Measurements from ENCODE around the gene SIK2. TPM values are rescaled to one million over a fixed set of nuclear protein-coding genes. Genes with fewer than 3 reads are reported as not detected.

Gene SIK2
- total RNA-seq, 1 donor = 2.4 TPM

GRCh38 chr11:111680486-111681175, 78.4 kb downstream of the SIK2 start:
- Histone ChIP-seq H3K4me1 (ENCODE audit: insufficient read depth, low read length) (no peaks in the 10 kb centered on the region), H3K4me3 (ENCODE audit: low read length) (no peak overlapping the region), H3K27me3 (ENCODE audit: insufficient read depth, low read length) (no peaks in the 10 kb centered on the region), H3K9me3 (ENCODE audit: low read depth, low read length) (no peaks in the 10 kb centered on the region)

- H3K9me3 ChIP-seq (ENCODE audit: low read depth, low read length) = no peaks in the 10 kb centered on the region
- H3K4me3 ChIP-seq (ENCODE audit: low read length) = no peak overlapping the region
- H3K4me1 ChIP-seq (ENCODE audit: insufficient read depth, low read length) = no peaks in the 10 kb centered on the region
- H3K27me3 ChIP-seq (ENCODE audit: insufficient read depth, low read length) = no peaks in the 10 kb centered on the region
Observed at GRCh38 chr11:111683806-111684205, 81.6 kb downstream of the SIK2 start.

GRCh38 chr11:111684251-111684650, 82.0 kb downstream of the SIK2 start:
- Histone ChIP-seq H3K4me1 (ENCODE audit: insufficient read depth, low read length) (no peaks in the 10 kb centered on the region), H3K9me3 (ENCODE audit: low read depth, low read length) (no peaks in the 10 kb centered on the region), H3K27me3 (ENCODE audit: insufficient read depth, low read length) (no peaks in the 10 kb centered on the region), H3K4me3 (ENCODE audit: low read length) (no peak overlapping the region)

GRCh38 chr11:111688013-111688412, 85.8 kb downstream of the SIK2 start:
- no peaks in the 10 kb centered on the region for H3K4me1 ChIP-seq (ENCODE audit: insufficient read depth, low read length)
- no peaks in the 10 kb centered on the region for H3K27me3 ChIP-seq (ENCODE audit: insufficient read depth, low read length)
- H3K9me3 ChIP-seq (ENCODE audit: low read depth, low read length) = no peaks in the 10 kb centered on the region
- no peak overlapping the region for H3K4me3 ChIP-seq (ENCODE audit: low read length)

- Histone ChIP-seq H3K9me3 (ENCODE audit: low read depth, low read length) (no peaks in the 10 kb centered on the region), H3K4me1 (ENCODE audit: insufficient read depth, low read length) (no peaks in the 10 kb centered on the region), H3K27me3 (ENCODE audit: insufficient read depth, low read length) (no peaks in the 10 kb centered on the region), H3K4me3 (ENCODE audit: low read length) (no peak overlapping the region)
Observed at GRCh38 chr11:111691176-111691575, 88.9 kb downstream of the SIK2 start.

- Histone ChIP-seq H3K4me3 (ENCODE audit: low read length) (no peak overlapping the region), H3K27me3 (ENCODE audit: insufficient read depth, low read length) (no peaks in the 10 kb centered on the region), H3K9me3 (ENCODE audit: low read depth, low read length) (no peaks in the 10 kb centered on the region), H3K4me1 (ENCODE audit: insufficient read depth, low read length) (no peaks in the 10 kb centered on the region)
Observed at GRCh38 chr11:111691741-111692140, 89.5 kb downstream of the SIK2 start.

GRCh38 chr11:111693224-111693937, 91.1 kb downstream of the SIK2 start:
- no peaks in the 10 kb centered on the region for H3K4me1 ChIP-seq (ENCODE audit: insufficient read depth, low read length)
- H3K27me3 ChIP-seq (ENCODE audit: insufficient read depth, low read length) = no peaks in the 10 kb centered on the region
- H3K4me3 ChIP-seq (ENCODE audit: low read length) = no peak overlapping the region
- no peaks in the 10 kb centered on the region for H3K9me3 ChIP-seq (ENCODE audit: low read depth, low read length)

- H3K9me3 ChIP-seq (ENCODE audit: low read depth, low read length) = no peaks in the 10 kb centered on the region
- no peaks in the 10 kb centered on the region for H3K4me1 ChIP-seq (ENCODE audit: insufficient read depth, low read length)
- H3K27me3 ChIP-seq (ENCODE audit: insufficient read depth, low read length) = no peaks in the 10 kb centered on the region
- no peak overlapping the region for H3K4me3 ChIP-seq (ENCODE audit: low read length)
Observed at GRCh38 chr11:111694851-111695250, 92.6 kb downstream of the SIK2 start.

GRCh38 chr11:111696556-111696955, 94.3 kb downstream of the SIK2 start:
- Histone ChIP-seq H3K4me1 (ENCODE audit: insufficient read depth, low read length) (no peaks in the 10 kb centered on the region), H3K27me3 (ENCODE audit: insufficient read depth, low read length) (no peaks in the 10 kb centered on the region), H3K9me3 (ENCODE audit: low read depth, low read length) (no peaks in the 10 kb centered on the region), H3K4me3 (ENCODE audit: low read length) (no peak overlapping the region)

- Histone ChIP-seq H3K27me3 (ENCODE audit: insufficient read depth, low read length) (no peaks in the 10 kb centered on the region), H3K9me3 (ENCODE audit: low read depth, low read length) (no peaks in the 10 kb centered on the region), H3K4me3 (ENCODE audit: low read length) (no peak overlapping the region), H3K4me1 (ENCODE audit: insufficient read depth, low read length) (no peaks in the 10 kb centered on the region)
Observed at GRCh38 chr11:111697933-111698371, 95.7 kb downstream of the SIK2 start.

- Histone ChIP-seq H3K27me3 (ENCODE audit: insufficient read depth, low read length) (no peaks in the 10 kb centered on the region), H3K4me1 (ENCODE audit: insufficient read depth, low read length) (no peaks in the 10 kb centered on the region), H3K4me3 (ENCODE audit: low read length) (no peak overlapping the region), H3K9me3 (ENCODE audit: low read depth, low read length) (no peaks in the 10 kb centered on the region)
Observed at GRCh38 chr11:111698852-111699559, 96.8 kb downstream of the SIK2 start.

GRCh38 chr11:111699579-111700156, 97.4 kb downstream of the SIK2 start:
- Histone ChIP-seq H3K27me3 (ENCODE audit: insufficient read depth, low read length) (no peaks in the 10 kb centered on the region), H3K4me3 (ENCODE audit: low read length) (no peak overlapping the region), H3K4me1 (ENCODE audit: insufficient read depth, low read length) (no peaks in the 10 kb centered on the region), H3K9me3 (ENCODE audit: low read depth, low read length) (no peaks in the 10 kb centered on the region)

GRCh38 chr11:111700162-111700561, 97.9 kb downstream of the SIK2 start:
- Histone ChIP-seq H3K9me3 (ENCODE audit: low read depth, low read length) (no peaks in the 10 kb centered on the region), H3K4me3 (ENCODE audit: low read length) (no peak overlapping the region), H3K27me3 (ENCODE audit: insufficient read depth, low read length) (no peaks in the 10 kb centered on the region), H3K4me1 (ENCODE audit: insufficient read depth, low read length) (no peaks in the 10 kb centered on the region)

GRCh38 chr11:111702623-111703022, 100.4 kb downstream of the SIK2 start:
- H3K27me3 ChIP-seq (ENCODE audit: insufficient read depth, low read length) = no peaks in the 10 kb centered on the region
- H3K9me3 ChIP-seq (ENCODE audit: low read depth, low read length) = no peaks in the 10 kb centered on the region

GRCh38 chr11:111703576-111703975, 101.3 kb downstream of the SIK2 start:
- H3K4me3 ChIP-seq (ENCODE audit: low read length) = no peak overlapping the region
- H3K9me3 ChIP-seq (ENCODE audit: low read depth, low read length) = no peaks in the 10 kb centered on the region
- no peaks in the 10 kb centered on the region for H3K27me3 ChIP-seq (ENCODE audit: insufficient read depth, low read length)
- H3K4me1 ChIP-seq (ENCODE audit: insufficient read depth, low read length) = no peaks in the 10 kb centered on the region

More at GRCh38 chr11:111702623-111703022, 100.4 kb downstream of the SIK2 start:
- Histone ChIP-seq H3K4me3 (ENCODE audit: low read length) (no peak overlapping the region), H3K4me1 (ENCODE audit: insufficient read depth, low read length) (no peaks in the 10 kb centered on the region)

Measured in mononuclear cell (primary cell).